A549 (cell line): ENCODE results near the gene STOX2. TPM values are rescaled to one million over a fixed set of nuclear protein-coding genes. Genes with fewer than 3 reads are reported as not detected.

ENCODE experiments used
- ATAC-seq, 2 experiments: fragments of 200-7000 bp in 1 of 2; fragments of >200 bp in 1 of 2; cut with Nextera tagmentation in 1 of 2; cut with Tn5 transposase in 1 of 2; 3 replicates each; pipeline versions ENCODE4 v1.8.0 to v1.9.1; 2018 to 2020; ENCODE audit warnings: mild to moderate bottlenecking in 1 of 2, moderate library complexity in 1 of 2
- CTCF ChIA-PET: fragments of 300-600 bp; sonication (Branson Sonifier 250); formaldehyde crosslinking; extraction: SDS; loops from one replicate; lab custom pipeline; 2021; ENCODE audit warnings: antibody characterized with exemption, inconsistent platforms; lab: Yijun Ruan, JAX
- POLR2A ChIA-PET: fragments of 350-600 bp; formaldehyde crosslinking; extraction: SDS; loops from one replicate; lab custom pipeline; 2021; ENCODE audit warnings: antibody characterized with exemption, inconsistent platforms; lab: Yijun Ruan, JAX
- DNase-seq, 2 experiments: peaks; one replicate each; pipeline versions ENCODE4 v3.0.0 to v3.0.0-alpha.2; 2011 to 2016; ENCODE audit warnings: low read depth in 1 of 2, low spot score in 1 of 2
- FAIRE-seq: peaks from 2 replicates; lab custom pipeline; 2011; peaks lifted over from hg19 to GRCh38; lab: Jason Lieb, UNC
- H3K27ac ChIP-seq, 2 experiments: fragments of >200 bp; sonication (Bioruptor Twin); formaldehyde crosslinking; 3 replicates each; pipeline ENCODE4 v1.5.1; 2016 to 2017
- H3K4me1 ChIP-seq: fragments of >200 bp; sonication (Bioruptor Twin); formaldehyde crosslinking; 3 replicates; pipeline ENCODE4 v1.6.1; 2016
- H3K4me2 ChIP-seq: fragments of >200 bp; sonication (Bioruptor Twin); formaldehyde crosslinking; 3 replicates; pipeline ENCODE4 v1.6.1; 2016
- H3K4me3 ChIP-seq: fragments of >200 bp; sonication (Bioruptor Twin); formaldehyde crosslinking; 3 replicates; pipeline ENCODE4 v1.5.1; 2016
- H3K9me3 ChIP-seq: fragments of >200 bp; sonication (Bioruptor Twin); formaldehyde crosslinking; 3 replicates; pipeline ENCODE4 v1.6.1; 2016
- BCL3 ChIP-seq: fragments of >200 bp; sonication (Bioruptor Twin); formaldehyde crosslinking; IDR thresholded peaks from 3 replicates; pipeline ENCODE4 v1.6.1; 2016
- CBX8 ChIP-seq: fragments of 200-600 bp; sonication (generic); IDR thresholded peaks from 2 replicates; pipeline ENCODE4 v1.6.1; 2016
- CHD2 ChIP-seq: fragments of 150-350 bp; IDR thresholded peaks from 2 replicates; pipeline ENCODE4 v1.6.1; 2014; ENCODE audit warnings: low read length; ENCODE audit not compliant: partially characterized antibody
- CHD4 ChIP-seq: fragments of 200-600 bp; sonication (generic); IDR thresholded peaks from 2 replicates; pipeline ENCODE4 v1.6.1; 2016; ENCODE audit warnings: antibody characterized with exemption, mild to moderate bottlenecking, borderline replicate concordance
- E2F6 ChIP-seq: IDR thresholded peaks from 2 replicates; pipeline ENCODE4 v1.6.1; 2012; ENCODE audit warnings: low read depth, borderline replicate concordance
- EP300 ChIP-seq, 2 experiments: fragments of >200 bp; sonication (Bioruptor Twin); formaldehyde crosslinking; IDR thresholded peaks; 2 replicates in 1 of 2; 3 replicates in 1 of 2; pipeline ENCODE4 v1.6.1; 2016 to 2017
- FOSB ChIP-seq: fragments of 250-450 bp; sonication (Bioruptor Pico); IDR thresholded peaks from 2 replicates; pipeline ENCODE4 v1.5.0; 2020; ENCODE audit warnings: mild to moderate bottlenecking, moderate library complexity
- FOSL2 ChIP-seq, 2 experiments: fragments of 450-650 bp in 1 of 2; fragments of >200 bp in 1 of 2; sonication (Bioruptor Twin) in 1 of 2; formaldehyde crosslinking; IDR thresholded peaks; 2 replicates each; pipeline versions ENCODE4 v1.5.0 to v1.6.1; 2016 to 2020; ENCODE audit warnings: mild to moderate bottlenecking in 1 of 2, moderate library complexity in 1 of 2
- GATA3 ChIP-seq: IDR thresholded peaks from 2 replicates; pipeline ENCODE4 v1.6.1; 2012; ENCODE audit warnings: borderline replicate concordance
- HDAC2 ChIP-seq: fragments of 200-600 bp; sonication (generic); IDR thresholded peaks from 2 replicates; pipeline ENCODE4 v1.6.1; 2016
- HES2 ChIP-seq: fragments of >200 bp; sonication (Bioruptor Twin); formaldehyde crosslinking; IDR thresholded peaks from 2 replicates; pipeline ENCODE4 v1.6.1; 2016
- HMGXB4 ChIP-seq: fragments of 250-450 bp; sonication (Bioruptor Pico); IDR thresholded peaks from 2 replicates; pipeline ENCODE4 v1.5.0; 2021; ENCODE audit warnings: mild to moderate bottlenecking, moderate library complexity, borderline replicate concordance
- KDM1A ChIP-seq: fragments of 200-600 bp; sonication (generic); IDR thresholded peaks from 2 replicates; pipeline ENCODE4 v1.6.1; 2016; ENCODE audit warnings: low read depth, mild to moderate bottlenecking
- MAZ ChIP-seq: fragments of 150-350 bp; IDR thresholded peaks from 2 replicates; pipeline ENCODE4 v1.6.1; 2014; ENCODE audit warnings: antibody characterized with exemption, low read depth, low read length, borderline replicate concordance
- PHF8 ChIP-seq: fragments of 200-600 bp; sonication (generic); IDR thresholded peaks from 2 replicates; pipeline ENCODE4 v1.6.1; 2016; ENCODE audit warnings: low read depth, mild to moderate bottlenecking, antibody characterized with exemption, moderate library complexity, borderline replicate concordance
- POLR2A ChIP-seq: IDR thresholded peaks from 2 replicates; pipeline ENCODE4 v1.6.1; 2012; ENCODE audit warnings: mild to moderate bottlenecking, low read length
- RARB ChIP-seq: fragments of 250-450 bp; sonication (Bioruptor Pico); IDR thresholded peaks from 2 replicates; pipeline ENCODE4 v1.8.0; 2021; ENCODE audit warnings: mild to moderate bottlenecking, moderate library complexity
- RCOR1 ChIP-seq: fragments of 150-350 bp; IDR thresholded peaks from 2 replicates; pipeline ENCODE4 v1.6.1; 2014; ENCODE audit warnings: antibody characterized with exemption, low read length, low read depth
- REST ChIP-seq: fragments of 200-600 bp; sonication (generic); IDR thresholded peaks from 2 replicates; pipeline ENCODE4 v1.6.1; 2016; ENCODE audit warnings: antibody characterized with exemption, mild to moderate bottlenecking, moderate library complexity
- SMC3 ChIP-seq: fragments of >200 bp; sonication (Bioruptor Twin); formaldehyde crosslinking; IDR thresholded peaks from 3 replicates; pipeline ENCODE4 v1.6.1; 2018; ENCODE audit warnings: inconsistent platforms
- SREBF2 ChIP-seq: fragments of 450-650 bp; IDR thresholded peaks from 2 replicates; pipeline ENCODE4 v1.6.1; 2014; ENCODE audit warnings: mild to moderate bottlenecking, moderate library complexity
- TP53 ChIP-seq: fragments of 250-450 bp; sonication (Bioruptor Pico); IDR thresholded peaks from 2 replicates; pipeline ENCODE4 v1.5.0; 2021; ENCODE audit warnings: mild to moderate bottlenecking, moderate library complexity
- ZNF302 ChIP-seq: fragments of 250-450 bp; sonication (Bioruptor Pico); IDR thresholded peaks from 2 replicates; pipeline ENCODE4 v1.9.0; 2021; ENCODE audit warnings: inconsistent platforms, mild to moderate bottlenecking, moderate library complexity
- ZSCAN20 ChIP-seq: fragments of 250-450 bp; sonication (Bioruptor Pico); IDR thresholded peaks from 2 replicates; pipeline ENCODE4 v1.8.0; 2022; ENCODE audit warnings: mild to moderate bottlenecking, moderate library complexity
- WGBS: methylation state at CpG from one replicate; pipeline ENCODE4 v1.1.6; 2017; ENCODE audit errors: missing lambda C conversion rate; 5-methylcytosine and 5-hydroxymethylcytosine counted together
- polyA plus RNA-seq, 4 experiments: library from polyadenylated mRNA; depleted of rRNA in 3 of 4; stranded (reverse); fragments of >200 nt; fragmentation: RNase III in 1 of 4; extraction: RNeasy Plus Mini Kit Qiagen cat#74134 plus additional on column Dnase treatment in 1 of 4; gene quantifications; 2 replicates in 3 of 4; 3 replicates in 1 of 4; pipeline ENCODE4 v1.2.3, GENCODE V29; 2011 to 2017

Gene STOX2
- polyA plus RNA-seq, 2 of the 4 experiments (the other 2 are of a cell fraction), result 2.7 to 5.2 TPM

GRCh38 chr4:183977707-183978106, 72.6 kb downstream of the STOX2 start (continued):
- TF ChIP-seq HDAC2 (no peak), SMC3 (no peak), SREBF2 (no peak), GATA3 (no peak), CHD4 (no peak), HES2 (no peak), HMGXB4 (CRISPR knock-in tag) (no peak), CHD2 (no peak)

- DNase-seq (no peak), ATAC-seq (no peak), FAIRE-seq (no peak)
- Histone ChIP-seq H3K4me1 (peaks cover 16% of the 10 kb centered on the region), H3K4me3 (no peak overlapping the region), H3K4me2 (no peak overlapping the region), H3K27ac (no peak overlapping the region), H3K9me3 (no peaks in the 10 kb centered on the region)
- ChIA-PET POLR2A (no interaction called here), CTCF (no interaction called here)
- 92% methylated on average over 13 of the region's 13 CpGs for WGBS
- TF ChIP-seq REST, result no peak
- no peak for TF ChIP-seq E2F6
- no peak for TF ChIP-seq POLR2A
- no peak for TF ChIP-seq GATA3
- no peak for TF ChIP-seq CBX8
- no peak for TF ChIP-seq FOSB
- no peak for TF ChIP-seq HMGXB4 (CRISPR knock-in tag)
- no peak for TF ChIP-seq MAZ
- no peak for TF ChIP-seq TP53 (CRISPR knock-in tag)
- no peak for TF ChIP-seq BCL3
Observed at GRCh38 chr4:183984566-183984965, 79.5 kb downstream of the STOX2 start.

- ChIA-PET CTCF (no interaction called here), POLR2A (no interaction called here)
- WGBS, result 93% methylated on average over 7 of the region's 7 CpGs
- Histone ChIP-seq H3K4me3 (no peak overlapping the region), H3K4me1 (peaks cover 22% of the 10 kb centered on the region), H3K4me2 (no peak overlapping the region), H3K9me3 (no peaks in the 10 kb centered on the region), H3K27ac (no peak overlapping the region)
- ATAC-seq (no peak), FAIRE-seq (no peak), DNase-seq (no peak)
- TF ChIP-seq ZSCAN20 (CRISPR knock-in tag) (no peak), KDM1A (no peak), ZNF302 (CRISPR knock-in tag) (no peak), FOSL2 (IDR thresholded peaks at IDR 0.05) (no peak), FOSL2 (CRISPR knock-in tag; IDR thresholded peaks at IDR 0.05) (no peak), CBX8 (no peak), RCOR1 (no peak), PHF8 (no peak), RARB (no peak), EP300 (IDR thresholded peaks at IDR 0.05) (no peak), GATA3 (no peak)
Observed at GRCh38 chr4:183985786-183986185, 80.7 kb downstream of the STOX2 start.
